Type B pancreatic cell (in vitro differentiated cells): Measurements from ENCODE around the gene LBR. TPM values are rescaled to one million over a fixed set of nuclear protein-coding genes. Genes with fewer than 3 reads are reported as not detected.

ENCODE experiments used
- DNase-seq: peaks from one replicate; pipeline ENCODE4 v3.0.0; 2021; ENCODE audit warnings: mixed read lengths; ENCODE audit not compliant: unreplicated experiment; ENCODE audit errors: extremely low spot score
- H3K27ac Mint-ChIP-seq: 2 replicates; pipeline ENCODE4 v1.8.0; 2021; ENCODE audit warnings: mild to moderate bottlenecking, mixed read lengths
- H3K27me3 Mint-ChIP-seq: 2 replicates; pipeline ENCODE4 v1.8.0; 2021; ENCODE audit warnings: mixed read lengths
- H3K36me3 Mint-ChIP-seq: 2 replicates; pipeline ENCODE4 v1.8.0; 2021; ENCODE audit warnings: mixed read lengths
- H3K4me1 Mint-ChIP-seq: one replicate; pipeline ENCODE4 v1.8.0; 2021; ENCODE audit warnings: mixed read lengths; ENCODE audit not compliant: unreplicated experiment
- H3K4me3 Mint-ChIP-seq: 2 replicates; pipeline ENCODE4 v1.8.0; 2021; ENCODE audit warnings: mild to moderate bottlenecking, mixed read lengths
- H3K9me3 Mint-ChIP-seq: 2 replicates; pipeline ENCODE4 v1.8.0; 2021; ENCODE audit warnings: mixed read lengths
- long read RNA-seq: library from polyadenylated mRNA; unstranded; transcript quantifications from one replicate; pipeline ENCODE4 v2.0.0, GENCODE V29; 2020
- total RNA-seq: library from RNA; stranded (reverse); gene quantifications from 2 replicates; pipeline ENCODE4 v1.2.1, GENCODE V29; 2021; ENCODE audit warnings: low replicate concordance
- TF ChIP-seq, protein P1 (sequence below): fragments of 200-600 bp; sonication (generic); conservative IDR thresholded peaks from 2 replicates; pipeline ENCODE4 v1.5.0; 2021; ENCODE audit warnings: antibody characterized with exemption, mild to moderate bottlenecking

LBR gene
- 59.9 and 94.6 TPM in 2 replicates for total RNA-seq
- long read RNA-seq, transcript LBR-201 (14 exons, 3,745 nt): major isoform, 50 of 110 reads
- long read RNA-seq, transcript LBR-206 (2 exons, 536 nt): minor isoform, 15 of 110 reads
- long read RNA-seq, partial matches to known transcripts: 32 of 110 reads
- long read RNA-seq, other reads (novel, unspliced or antisense): 10 of 110 reads

GRCh38 chr1:225427235-225428067 is at the start of gene LBR:
LBR (minus strand) TSS chr1:225428038; CDS start chr1:225424075, 3,963 bp downstream.
- H3K27me3 Mint-ChIP-seq: no peaks in the 10 kb centered on the region
- H3K27ac Mint-ChIP-seq: peak within 1 kb of the TSS; percentile 93
- H3K36me3 Mint-ChIP-seq: peaks cover 7% of the 10 kb centered on the region
- H3K4me3 Mint-ChIP-seq: peak within 1 kb of the TSS; percentile 95
- H3K9me3 Mint-ChIP-seq: no peaks in the 10 kb centered on the region
- DNase-seq: no peak
- TF ChIP-seq, protein P1, sequence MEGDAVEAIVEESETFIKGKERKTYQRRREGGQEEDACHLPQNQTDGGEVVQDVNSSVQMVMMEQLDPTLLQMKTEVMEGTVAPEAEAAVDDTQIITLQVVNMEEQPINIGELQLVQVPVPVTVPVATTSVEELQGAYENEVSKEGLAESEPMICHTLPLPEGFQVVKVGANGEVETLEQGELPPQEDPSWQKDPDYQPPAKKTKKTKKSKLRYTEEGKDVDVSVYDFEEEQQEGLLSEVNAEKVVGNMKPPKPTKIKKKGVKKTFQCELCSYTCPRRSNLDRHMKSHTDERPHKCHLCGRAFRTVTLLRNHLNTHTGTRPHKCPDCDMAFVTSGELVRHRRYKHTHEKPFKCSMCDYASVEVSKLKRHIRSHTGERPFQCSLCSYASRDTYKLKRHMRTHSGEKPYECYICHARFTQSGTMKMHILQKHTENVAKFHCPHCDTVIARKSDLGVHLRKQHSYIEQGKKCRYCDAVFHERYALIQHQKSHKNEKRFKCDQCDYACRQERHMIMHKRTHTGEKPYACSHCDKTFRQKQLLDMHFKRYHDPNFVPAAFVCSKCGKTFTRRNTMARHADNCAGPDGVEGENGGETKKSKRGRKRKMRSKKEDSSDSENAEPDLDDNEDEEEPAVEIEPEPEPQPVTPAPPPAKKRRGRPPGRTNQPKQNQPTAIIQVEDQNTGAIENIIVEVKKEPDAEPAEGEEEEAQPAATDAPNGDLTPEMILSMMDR: peak; percentile 28
- H3K4me1 Mint-ChIP-seq: peaks cover 49% of the 10 kb centered on the region

- peaks cover 10% of the 10 kb centered on the region for H3K27me3 Mint-ChIP-seq
- H3K4me1 Mint-ChIP-seq: peaks cover 16% of the 10 kb centered on the region
- H3K4me3 Mint-ChIP-seq: no peak overlapping the region
- H3K27ac Mint-ChIP-seq: no peak overlapping the region
- DNase-seq: no peak
- TF ChIP-seq, protein P1: no peak
- H3K36me3 Mint-ChIP-seq: no peaks in the 10 kb centered on the region
- no peaks in the 10 kb centered on the region for H3K9me3 Mint-ChIP-seq
Measured at GRCh38 chr1:225477296-225477911, 49.6 kb upstream of the LBR start.

DNA sequence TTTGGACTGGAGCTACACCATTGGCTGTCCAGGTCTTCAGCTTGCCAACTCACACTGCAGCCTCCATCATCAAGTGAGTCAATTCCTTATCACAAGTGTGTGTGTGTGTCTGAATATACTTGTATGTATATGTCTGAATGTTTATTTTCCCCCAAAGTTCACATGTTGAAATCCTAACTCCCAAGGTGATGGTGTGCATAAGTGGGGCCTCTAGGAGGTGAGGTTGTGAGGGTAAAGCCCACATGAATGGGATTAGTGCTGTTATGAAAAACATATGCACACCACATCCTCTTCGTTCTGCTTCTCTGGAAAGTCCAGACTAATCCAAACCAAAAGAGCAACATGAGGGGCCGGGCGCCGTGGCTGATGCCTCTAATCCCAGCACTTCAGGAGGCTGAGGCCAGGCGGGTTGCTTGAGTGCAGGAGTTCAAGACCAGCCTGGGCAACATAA is 48.7 kb upstream of the LBR start:
- Mint-ChIP-seq H3K4me3 (no peak overlapping the region), H3K27ac (no peak overlapping the region), H3K4me1 (peaks cover 16% of the 10 kb centered on the region), H3K9me3 (no peaks in the 10 kb centered on the region), H3K27me3 (peaks cover 10% of the 10 kb centered on the region), H3K36me3 (no peaks in the 10 kb centered on the region)
- DNase-seq: no peak
- TF ChIP-seq, protein P1: no peak

GRCh38 chr1:225476100-225476511 is 48.3 kb upstream of the LBR start:
- DNase-seq: no peak
- Mint-ChIP-seq H3K4me3 (no peak overlapping the region), H3K27ac (no peak overlapping the region), H3K9me3 (no peaks in the 10 kb centered on the region), H3K4me1 (peaks cover 13% of the 10 kb centered on the region), H3K36me3 (no peaks in the 10 kb centered on the region), H3K27me3 (peaks cover 10% of the 10 kb centered on the region)
- TF ChIP-seq, protein P1: no peak

- H3K27me3 Mint-ChIP-seq: peaks cover 7% of the 10 kb centered on the region
- TF ChIP-seq, protein P1: peak; percentile 100
- H3K9me3 Mint-ChIP-seq: no peaks in the 10 kb centered on the region
- no peaks in the 10 kb centered on the region for H3K36me3 Mint-ChIP-seq
- H3K4me3 Mint-ChIP-seq: no peak overlapping the region
- H3K4me1 Mint-ChIP-seq: peaks cover 8% of the 10 kb centered on the region
- H3K27ac Mint-ChIP-seq: no peak overlapping the region
- DNase-seq: peak; percentile 88
Measured at GRCh38 chr1:225474986-225475820, 47.4 kb upstream of the LBR start.
